Gastrocnemius medialis (tissue), 4 donors: ENCODE measurements around the gene NARF. TPM values are rescaled to one million over a fixed set of nuclear protein-coding genes. Genes with fewer than 3 reads are reported as not detected.
A peak's percentile ranks its signal among the peaks of the same experiment; 100 is the strongest.

ENCODE experiments used
- ATAC-seq, 2 donors: fragments of 150-250 bp; one replicate each; pipeline ENCODE4 v1.9.1; 2016
- DNase-seq, 2 donors: peaks; one replicate each; pipeline ENCODE4 v3.0.0-alpha.2; 2019
- H3K27ac ChIP-seq, 4 donors: fragments of 200-600 bp; sonication (generic); 1 replicate in 1 of 4; 2 replicates in 3 of 4; pipeline ENCODE4 v1.5.1; 2016 to 2018; ENCODE audit warnings: mild to moderate bottlenecking in 2 of 4, moderate library complexity in 1 of 4
- H3K27me3 ChIP-seq, 3 donors: fragments of 200-600 bp; sonication (generic) in 2 of 3; 1 replicate in 1 of 3; 2 replicates in 2 of 3; pipeline versions ENCODE4 v1.5.1 to v1.6.0; 2016 to 2019; ENCODE audit warnings: mild to moderate bottlenecking in 1 of 3, moderate library complexity in 1 of 3
- H3K36me3 ChIP-seq, 2 donors: fragments of 200-600 bp; sonication (generic) in 1 of 2; one replicate each; pipeline ENCODE4 v1.5.1; 2017 to 2018
- H3K4me1 ChIP-seq, 2 donors: fragments of 200-600 bp; sonication (generic) in 1 of 2; one replicate each; pipeline ENCODE4 v1.5.1; 2016 to 2017; ENCODE audit warnings: mild to moderate bottlenecking in 2 of 2
- H3K4me3 ChIP-seq, 4 donors: fragments of 200-600 bp; sonication (generic) in 3 of 4; 1 replicate in 1 of 4; 2 replicates in 3 of 4; pipeline ENCODE4 v1.5.1; 2016 to 2019; ENCODE audit warnings: mild to moderate bottlenecking in 2 of 4
- H3K9me3 ChIP-seq, 3 donors: fragments of 200-600 bp; sonication (generic) in 2 of 3; 1 replicate in 1 of 3; 2 replicates in 2 of 3; pipeline ENCODE4 v1.5.1; 2016 to 2019
- CTCF ChIP-seq, 5 experiments: fragments of 450-650 bp in 3 of 5; fragments of 200-600 bp in 2 of 5; sonication (generic) in 2 of 5; IDR thresholded peaks in 4 of 5; conservative IDR thresholded peaks in 1 of 5; 1 replicate in 4 of 5; 2 replicates in 1 of 5; pipeline ENCODE4 v1.5.1; 2016 to 2019; ENCODE audit warnings: antibody characterized with exemption in 5 of 5, mild to moderate bottlenecking in 3 of 5, moderate library complexity in 3 of 5
- POLR2A ChIP-seq, 2 donors: fragments of 450-650 bp; IDR thresholded peaks; one replicate each; pipeline ENCODE4 v1.6.1; 2017; ENCODE audit warnings: antibody characterized with exemption in 2 of 2, mild to moderate bottlenecking in 2 of 2, moderate library complexity in 2 of 2
- in situ Hi-C, 4 donors: fragments of 200-750 bp; cut with MboI; loops; one replicate each; pipeline versions ENCODE4 v1.15.0 to v1.8.0; 2017; ENCODE audit warnings: low sequenced_read_pairs in 4 of 4
- intact Hi-C: fragments of 100-400 bp; cut with DNase I; formaldehyde crosslinking; loops from one replicate; pipeline ENCODE4 v1.15.1; 2023; ENCODE audit warnings: low total_unique reads
- total RNA-seq, 4 donors: library from RNA; depleted of rRNA; stranded (reverse); fragments of >200 nt; gene quantifications; one replicate each; pipeline versions ENCODE4 v1.1.0 to v1.2.3, GENCODE V29; 2016

NARF gene
- total RNA-seq, 4 donors from 2014 or later, result 29.6 to 63.4 (median 49.0) TPM

GRCh38 chr17:82416264-82416663 is 42.3 kb upstream of the NARF start:
- Histone ChIP-seq H3K27ac (no peak overlapping the region), H3K4me1 (peaks cover 16 to 19% of the 10 kb centered on the region in 2 donors), H3K36me3 (peaks cover 0 to 13% of the 10 kb centered on the region in 2 donors), H3K27me3 (no peaks in the 10 kb centered on the region), H3K4me3 (no peak overlapping the region), H3K9me3 (no peaks in the 10 kb centered on the region)
- ATAC-seq (no peak), DNase-seq (no peak)
- intact Hi-C loops, result loop anchor here (5.0 to 10.0 kb wide), 2 partner anchors 136 to 211 kb away; no protein-coding TSS in a partner anchor
- in situ Hi-C loops, result loop anchor here in 1 of 4 donors (10.0 kb wide), 1 partner anchor 61 kb away; the partner anchor contains the start of gene TEX19
- no peak for TF ChIP-seq CTCF (IDR thresholded peaks at IDR 0.05 in 4 of 5, conservative IDR thresholded peaks at IDR 0.05 in 1 of 5)

GRCh38 chr17:82416771-82417170 is 41.8 kb upstream of the NARF start:
- Histone ChIP-seq H3K4me3 (no peak overlapping the region), H3K27ac (no peak overlapping the region), H3K4me1 (peaks cover 16 to 19% of the 10 kb centered on the region in 2 donors), H3K27me3 (no peaks in the 10 kb centered on the region), H3K9me3 (no peaks in the 10 kb centered on the region), H3K36me3 (peaks cover 0 to 14% of the 10 kb centered on the region in 2 donors)
- intact Hi-C loops, result loop anchor here (5.0 to 10.0 kb wide), 2 partner anchors 136 to 212 kb away; no protein-coding TSS in a partner anchor
- DNase-seq, result no peak
- no peak for TF ChIP-seq CTCF (IDR thresholded peaks at IDR 0.05 in 4 of 5, conservative IDR thresholded peaks at IDR 0.05 in 1 of 5)
- TF ChIP-seq POLR2A (IDR thresholded peaks at IDR 0.05), result no peak
- in situ Hi-C loops, result loop anchor here in 1 of 4 donors (10.0 kb wide), 1 partner anchor 62 kb away; the partner anchor contains the start of gene TEX19
- no peak for ATAC-seq

GRCh38 chr17:82418001-82418986 is 40.2 kb upstream of the NARF start, which contains the start of the genes HEXD and OGFOD3:
TSS of gene HEXD (plus strand) at chr17:82418347. CDS start at chr17:82419800, 1,453 bp downstream.
TSS of gene OGFOD3 (minus strand) at chr17:82418586. CDS start at chr17:82418485, 101 bp downstream.
- DNase-seq, result peak; percentile 57 to 68
- in situ Hi-C loops, result loop anchor here in 1 of 4 donors (10.0 kb wide), 1 partner anchor 63 kb away; the partner anchor contains the start of gene TEX19
- H3K27ac ChIP-seq, result peak within 1 kb of the TSS; percentile 85 to 99 (median 97)
- no peaks in the 10 kb centered on the region for H3K27me3 ChIP-seq
- TF ChIP-seq CTCF (IDR thresholded peaks at IDR 0.05 in 4 of 5, conservative IDR thresholded peaks at IDR 0.05 in 1 of 5) (peak in 3 of 5 experiments; percentile 10 to 33 (median 15)), POLR2A (IDR thresholded peaks at IDR 0.05) (peak; percentile 54 to 70)
- peak within 1 kb of the TSS; percentile 71 to 95 (median 83) for H3K4me3 ChIP-seq
- ATAC-seq, result peak; percentile 92 to 93
- no peaks in the 10 kb centered on the region for H3K9me3 ChIP-seq
- H3K36me3 ChIP-seq, result peaks cover 0 to 14% of the 10 kb centered on the region in 2 donors
- intact Hi-C loops, result loop anchor here (1.0 to 10.0 kb wide), 4 partner anchors 79 to 213 kb away; no protein-coding TSS in a partner anchor
- H3K4me1 ChIP-seq, result peaks cover 16 to 19% of the 10 kb centered on the region in 2 donors

- ATAC-seq (no peak), DNase-seq (no peak)
- H3K9me3 ChIP-seq, result no peaks in the 10 kb centered on the region
- peak overlapping the region in 1 of 4 donors; percentile 89 for H3K4me3 ChIP-seq
- H3K27me3 ChIP-seq, result no peaks in the 10 kb centered on the region
- no peak overlapping the region for H3K27ac ChIP-seq
- in situ Hi-C loops, result loop anchor here in 1 of 4 donors (10.0 kb wide), 1 partner anchor 65 kb away; the partner anchor contains the start of gene TEX19
- peaks cover 0 to 14% of the 10 kb centered on the region in 2 donors for H3K36me3 ChIP-seq
- TF ChIP-seq CTCF (IDR thresholded peaks at IDR 0.05 in 4 of 5, conservative IDR thresholded peaks at IDR 0.05 in 1 of 5), result no peak
- no peak for TF ChIP-seq POLR2A (IDR thresholded peaks at IDR 0.05)
- intact Hi-C loops, result loop anchor here (5.0 to 10.0 kb wide), 2 partner anchors 133 to 215 kb away; no protein-coding TSS in a partner anchor
- H3K4me1 ChIP-seq, result peaks cover 16 to 19% of the 10 kb centered on the region in 2 donors
These were observed 39.0 kb upstream of the NARF start for GRCh38 chr17:82419540-82419939.
